CD14-positive monocyte (primary cell): ENCODE measurements around the gene CHAMP1. TPM values are rescaled to one million over a fixed set of nuclear protein-coding genes. Genes with fewer than 3 reads are reported as not detected.

ENCODE experiments used
- DNase-seq, 3 donors: peaks; one replicate each; pipeline ENCODE4 v3.0.0-alpha.2; 2011 to 2022
- H2AFZ ChIP-seq: 2 replicates; pipeline ENCODE4 v1.6.0; 2012; ENCODE audit warnings: mild to moderate bottlenecking, low read depth, low read length, inconsistent platforms; ENCODE audit not compliant: insufficient read depth, poor library complexity, severe bottlenecking
- H3K27ac ChIP-seq, 2 donors: 1 replicate in 1 of 2; 2 replicates in 1 of 2; pipeline ENCODE4 v1.5.1; 2012 to 2013; ENCODE audit warnings: low read length in 2 of 2, control low read depth in 1 of 2, inconsistent platforms in 1 of 2, low read depth in 1 of 2, mild to moderate bottlenecking in 1 of 2
- H3K27me3 ChIP-seq, 2 donors: one replicate each; pipeline versions ENCODE4 v1.6.0 to v1.6.1; 2011 to 2013; ENCODE audit warnings: low read length in 2 of 2; ENCODE audit not compliant: control insufficient read depth in 2 of 2, insufficient read depth in 2 of 2
- H3K36me3 ChIP-seq, 2 donors: replicated peaks in 1 of 2; 1 replicate in 1 of 2; 2 replicates in 1 of 2; pipeline versions ENCODE4 v1.5.1 to v1.6.1; 2012 to 2013; ENCODE audit warnings: low read length in 2 of 2, control low read depth in 1 of 2, inconsistent platforms in 1 of 2, mild to moderate bottlenecking in 1 of 2; ENCODE audit not compliant: insufficient read depth in 2 of 2, control insufficient read depth in 1 of 2
- H3K4me1 ChIP-seq, 2 donors: 1 replicate in 1 of 2; 2 replicates in 1 of 2; pipeline versions ENCODE4 v1.5.1 to v1.6.1; 2012 to 2013; ENCODE audit warnings: low read length in 2 of 2, control low read depth in 1 of 2, inconsistent platforms in 1 of 2, mild to moderate bottlenecking in 1 of 2, moderate library complexity in 1 of 2; ENCODE audit not compliant: insufficient read depth in 2 of 2, control insufficient read depth in 1 of 2
- H3K4me2 ChIP-seq: replicated peaks from 2 replicates; pipeline ENCODE3; 2012; ENCODE audit warnings: low read length, moderate library complexity, mild to moderate bottlenecking; ENCODE audit not compliant: poor library complexity, severe bottlenecking; ENCODE audit errors: extremely low read depth
- H3K4me3 ChIP-seq, 3 experiments: fragments of 200-600 bp in 1 of 3; sonication (generic) in 1 of 3; replicated peaks in 1 of 3; 1 replicate in 2 of 3; 2 replicates in 1 of 3; pipeline ENCODE4 v1.5.1; 2011 to 2013; ENCODE audit warnings: low read length in 3 of 3, mild to moderate bottlenecking in 3 of 3, control low read depth in 2 of 3, low read depth in 2 of 3, inconsistent platforms in 1 of 3, moderate library complexity in 1 of 3
- H3K79me2 ChIP-seq: 2 replicates; pipeline ENCODE4 v1.6.0; 2012; ENCODE audit warnings: mild to moderate bottlenecking, control low read depth, inconsistent platforms, low read length, moderate library complexity; ENCODE audit not compliant: insufficient read depth
- H3K9ac ChIP-seq: 2 replicates; pipeline ENCODE4 v1.6.0; 2017; ENCODE audit warnings: low read length, mild to moderate bottlenecking; ENCODE audit not compliant: insufficient read depth, poor library complexity, severe bottlenecking
- H3K9me3 ChIP-seq, 2 donors: replicated peaks in 1 of 2; 1 replicate in 1 of 2; 2 replicates in 1 of 2; pipeline versions ENCODE4 v1.5.1 to v1.6.1; 2012 to 2013; ENCODE audit warnings: low read length in 2 of 2, control low read depth in 1 of 2; ENCODE audit not compliant: control insufficient read depth in 1 of 2, insufficient read depth in 1 of 2
- H4K20me1 ChIP-seq: 2 replicates; pipeline ENCODE4 v1.6.0; 2012; ENCODE audit warnings: mild to moderate bottlenecking, low read length, control low read depth, moderate library complexity; ENCODE audit not compliant: insufficient read depth
- H3K27ac Mint-ChIP-seq, 7 donors: one replicate each; pipeline ENCODE4 v1.8.0; 2020; ENCODE audit warnings: mild to moderate bottlenecking in 7 of 7, mixed read lengths in 7 of 7, moderate library complexity in 6 of 7, inconsistent platforms in 2 of 7
- H3K27me3 Mint-ChIP-seq, 3 donors: one replicate each; pipeline ENCODE4 v1.8.0; 2021 to 2022; ENCODE audit warnings: low read depth in 3 of 3, mild to moderate bottlenecking in 3 of 3, mixed read lengths in 3 of 3, moderate library complexity in 3 of 3, inconsistent platforms in 1 of 3
- H3K36me3 Mint-ChIP-seq, 2 donors: one replicate each; pipeline ENCODE4 v1.8.0; 2020; ENCODE audit warnings: mixed read lengths in 2 of 2, inconsistent platforms in 1 of 2, mild to moderate bottlenecking in 1 of 2
- H3K4me1 Mint-ChIP-seq: one replicate; pipeline ENCODE4 v1.8.0; 2020; ENCODE audit warnings: mild to moderate bottlenecking, mixed read lengths
- H3K4me3 Mint-ChIP-seq, 2 donors: one replicate each; pipeline ENCODE4 v1.8.0; 2020; ENCODE audit warnings: mild to moderate bottlenecking in 2 of 2, mixed read lengths in 2 of 2, moderate library complexity in 1 of 2
- H3K9me3 Mint-ChIP-seq, 7 donors: one replicate each; pipeline ENCODE4 v1.8.0; 2020 to 2022; ENCODE audit warnings: mixed read lengths in 7 of 7, mild to moderate bottlenecking in 6 of 7, moderate library complexity in 6 of 7, inconsistent platforms in 2 of 7
- CTCF ChIP-seq: fragments of 200-600 bp; IDR thresholded peaks from one replicate; pipeline ENCODE4 v1.8.0; 2022; ENCODE audit warnings: antibody characterized with exemption, mild to moderate bottlenecking
- WGBS: methylation state at CpG from one replicate; pipeline ENCODE4 v1.1.5; 2013; ENCODE audit warnings: missing lambda C conversion rate; ENCODE audit not compliant: insufficient coverage; 5-methylcytosine and 5-hydroxymethylcytosine counted together
- intact Hi-C, 2 donors: fragments of 100-400 bp; cut with micrococcal nuclease; formaldehyde crosslinking; loops; one replicate each; pipeline versions ENCODE4 v1.15.0 to v1.15.1; 2023
- polyA plus RNA-seq, 3 donors: library from polyadenylated mRNA; depleted of rRNA in 1 of 3; unstranded in 2 of 3; stranded (reverse) in 1 of 3; fragments of 300-500 nt in 2 of 3; fragments of >200 nt in 1 of 3; fragmentation: Illumina TruSeq in 2 of 3; gene quantifications; 1 replicate in 2 of 3; 2 replicates in 1 of 3; pipeline ENCODE4 v1.2.3, GENCODE V29; 2012 to 2021

CHAMP1 gene
- polyA plus RNA-seq, 3 donors, result 8.9 to 12.9 (median 9.2) TPM

- peak overlapping the region; percentile 50 for H3K9ac ChIP-seq
- peaks cover 0 to 3% (median 0%) of the 10 kb centered on the region in 3 donors for H3K27me3 Mint-ChIP-seq
- peak overlapping the region in 1 of 2 donors; percentile 69 for H3K4me3 Mint-ChIP-seq
- H3K27me3 ChIP-seq, result no peaks in the 10 kb centered on the region
- intact Hi-C loops, result no loop called here
- peaks cover 50 to 63% of the 10 kb centered on the region in 2 donors for H3K36me3 Mint-ChIP-seq
- H3K4me1 ChIP-seq, result peaks cover 18 to 23% of the 10 kb centered on the region in 2 donors
- peaks cover 22% of the 10 kb centered on the region for H4K20me1 ChIP-seq
- peak overlapping the region; percentile 44 to 90 for H3K27ac ChIP-seq
- H3K9me3 Mint-ChIP-seq, result peaks cover 0 to 3% (median 0%) of the 10 kb centered on the region in 7 donors
- H3K9me3 ChIP-seq, result no peaks in the 10 kb centered on the region
- 83% methylated on average over 1 of the region's 3 CpGs for WGBS
- peaks cover 27% of the 10 kb centered on the region for H3K4me1 Mint-ChIP-seq
- TF ChIP-seq CTCF, result no peak
- peak overlapping the region; percentile 54 for H2AFZ ChIP-seq
- peaks cover 43 to 69% of the 10 kb centered on the region in 2 donors for H3K36me3 ChIP-seq
- peak; percentile 16 to 48 (median 21) for DNase-seq
- peak overlapping the region; percentile 1 to 89 (median 86) for H3K27ac Mint-ChIP-seq
- H3K79me2 ChIP-seq, result peaks cover 50% of the 10 kb centered on the region
- H3K4me3 ChIP-seq, result peak overlapping the region in 1 of 3 experiments; percentile 35
- H3K4me2 ChIP-seq, result peak overlapping the region; percentile 37
Observed at GRCh38 chr13:114325729-114326128, 11.4 kb downstream of the CHAMP1 start.

GRCh38 chr13:114328034-114328433 is 13.7 kb downstream of the CHAMP1 start:
- Mint-ChIP-seq H3K4me1 (peaks cover 27% of the 10 kb centered on the region), H3K4me3 (no peak overlapping the region), H3K27ac (peak overlapping the region in 6 of 7 donors; percentile 26 to 75 (median 56)), H3K36me3 (peaks cover 30 to 40% of the 10 kb centered on the region in 2 donors), H3K27me3 (peaks cover 0 to 3% (median 2%) of the 10 kb centered on the region in 3 donors), H3K9me3 (peaks cover 0 to 3% (median 0%) of the 10 kb centered on the region in 7 donors)
- Histone ChIP-seq H4K20me1 (peaks cover 11% of the 10 kb centered on the region), H3K79me2 (peaks cover 29% of the 10 kb centered on the region), H3K9me3 (no peaks in the 10 kb centered on the region), H3K36me3 (peaks cover 25 to 46% of the 10 kb centered on the region in 2 donors), H3K27ac (peak overlapping the region in 1 of 2 donors; percentile 11), H3K27me3 (no peaks in the 10 kb centered on the region), H2AFZ (no peak overlapping the region), H3K4me1 (peaks cover 18 to 23% of the 10 kb centered on the region in 2 donors), H3K4me3 (no peak overlapping the region), H3K4me2 (no peak overlapping the region), H3K9ac (no peak overlapping the region)
- 80% methylated on average over 1 of the region's 6 CpGs for WGBS
- no peak for DNase-seq
- intact Hi-C loops, result no loop called here
- no peak for TF ChIP-seq CTCF
